Activated CD4-positive, alpha-beta T cell treated with anti-CD3 and anti-CD28 coated beads for 48 hours (primary cell): Measurements from ENCODE around the gene C16orf95.
"Not testable (repeated sequence)": the region's sequence is repeated elsewhere in the genome, so short reads cannot be mapped to it uniquely, and the experiment has no call there.

ENCODE experiments used
- DNase-seq: peaks from one replicate; pipeline ENCODE4 v3.0.0-alpha.2; 2020

The C16orf95 gene

GRCh38 chr16:87316923-87317749 is at the start of gene C16orf95:
C16orf95 (minus strand) TSS chr16:87317392; CDS start chr16:87317242, 150 bp downstream.
- peak; percentile 98 for DNase-seq

GRCh38 chr16:87366930-87367329 is 49.7 kb upstream of the C16orf95 start:
- no peak for DNase-seq

- no peak for DNase-seq
Observed at GRCh38 chr16:87366288-87366687, 49.1 kb upstream of the C16orf95 start.

- no peak for DNase-seq
Observed at GRCh38 chr16:87365021-87365713, 48.0 kb upstream of the C16orf95 start.

GRCh38 chr16:87363771-87364455 is 46.7 kb upstream of the C16orf95 start:
- DNase-seq = no peak

GRCh38 chr16:87362828-87363559 is 45.8 kb upstream of the C16orf95 start:
- DNase-seq = not testable (repeated sequence)

- DNase-seq = no peak
Observed at GRCh38 chr16:87361916-87362619, 44.9 kb upstream of the C16orf95 start.

GRCh38 chr16:87360862-87361610 is 43.8 kb upstream of the C16orf95 start:
- no peak for DNase-seq

GRCh38 chr16:87359121-87359520 is 41.9 kb upstream of the C16orf95 start:
- no peak for DNase-seq

GRCh38 chr16:87358696-87359095 is 41.5 kb upstream of the C16orf95 start:
- no peak for DNase-seq

GRCh38 chr16:87358250-87358649 is 41.1 kb upstream of the C16orf95 start:
- DNase-seq = no peak

- DNase-seq = no peak
Observed at GRCh38 chr16:87356491-87356853, 39.3 kb upstream of the C16orf95 start.

GRCh38 chr16:87353613-87354012 is 36.4 kb upstream of the C16orf95 start:
- no peak for DNase-seq

- no peak for DNase-seq
Observed at GRCh38 chr16:87352818-87353217, 35.6 kb upstream of the C16orf95 start.

GRCh38 chr16:87351320-87351698 is 34.1 kb upstream of the C16orf95 start:
- DNase-seq = no peak

- no peak for DNase-seq
Observed at GRCh38 chr16:87350681-87351319, 33.6 kb upstream of the C16orf95 start.

GRCh38 chr16:87350031-87350430 is 32.8 kb upstream of the C16orf95 start:
- DNase-seq = no peak

GRCh38 chr16:87348616-87349157 is 31.5 kb upstream of the C16orf95 start:
- no peak for DNase-seq

GRCh38 chr16:87347932-87348615 is 30.9 kb upstream of the C16orf95 start:
- DNase-seq = no peak

- DNase-seq = no peak
Observed at GRCh38 chr16:87346517-87347060, 29.4 kb upstream of the C16orf95 start.
